ENCODE results near the gene DUSP5.

Gene DUSP5

GRCh38 chr10:110490640-110491039 lies 7.1 kb upstream of the DUSP5 start:
- TF ChIP-seq FOXP2 (optimal IDR thresholded peaks at IDR 0.05; ENCODE audit: borderline replicate concordance, extremely low read depth, extremely low read length, insufficient read depth), result no peak
- no peak for TF ChIP-seq POLR2AphosphoS5 (IDR thresholded peaks at IDR 0.05; ENCODE audit: low read depth, low read length)

GRCh38 chr10:110491346-110491745 lies 6.4 kb upstream of the DUSP5 start:
- TF ChIP-seq POLR2AphosphoS5 (IDR thresholded peaks at IDR 0.05; ENCODE audit: low read depth, low read length) (no peak), TAF1 (IDR thresholded peaks at IDR 0.05; ENCODE audit: borderline replicate concordance, insufficient read depth, low read length) (no peak), FOXP2 (optimal IDR thresholded peaks at IDR 0.05; ENCODE audit: borderline replicate concordance, extremely low read depth, extremely low read length, insufficient read depth) (no peak), SIN3A (IDR thresholded peaks at IDR 0.05; ENCODE audit: borderline replicate concordance, insufficient read depth, low read length) (no peak), REST (IDR thresholded peaks at IDR 0.05; ENCODE audit: insufficient read depth in 1 of 2, low read depth in 2 of 2, low read length in 2 of 2) (no peak)

GRCh38 chr10:110492069-110492822 lies 5.5 kb upstream of the DUSP5 start:
- TF ChIP-seq REST (IDR thresholded peaks at IDR 0.05; ENCODE audit: insufficient read depth in 1 of 2, low read depth in 2 of 2, low read length in 2 of 2) (no peak), SIN3A (IDR thresholded peaks at IDR 0.05; ENCODE audit: borderline replicate concordance, insufficient read depth, low read length) (no peak), POLR2AphosphoS5 (IDR thresholded peaks at IDR 0.05; ENCODE audit: low read depth, low read length) (no peak), FOXP2 (optimal IDR thresholded peaks at IDR 0.05; ENCODE audit: borderline replicate concordance, extremely low read depth, extremely low read length, insufficient read depth) (no peak), TAF1 (IDR thresholded peaks at IDR 0.05; ENCODE audit: borderline replicate concordance, insufficient read depth, low read length) (no peak)

- TF ChIP-seq TAF1 (IDR thresholded peaks at IDR 0.05; ENCODE audit: borderline replicate concordance, insufficient read depth, low read length) (no peak), REST (IDR thresholded peaks at IDR 0.05; ENCODE audit: insufficient read depth in 1 of 2, low read depth in 2 of 2, low read length in 2 of 2) (no peak)
Observed at GRCh38 chr10:110493832-110494426, 3.8 kb upstream of the DUSP5 start.

- no peak for TF ChIP-seq REST (IDR thresholded peaks at IDR 0.05; ENCODE audit: insufficient read depth in 1 of 2, low read depth in 2 of 2, low read length in 2 of 2)
- TF ChIP-seq POLR2AphosphoS5 (IDR thresholded peaks at IDR 0.05; ENCODE audit: low read depth, low read length), result no peak
- TF ChIP-seq SIN3A (IDR thresholded peaks at IDR 0.05; ENCODE audit: borderline replicate concordance, insufficient read depth, low read length), result no peak
- TF ChIP-seq FOXP2 (optimal IDR thresholded peaks at IDR 0.05; ENCODE audit: borderline replicate concordance, extremely low read depth, extremely low read length, insufficient read depth), result no peak
- TF ChIP-seq TAF1 (IDR thresholded peaks at IDR 0.05; ENCODE audit: borderline replicate concordance, insufficient read depth, low read length), result no peak
Observed at GRCh38 chr10:110494532-110494931, 3.2 kb upstream of the DUSP5 start.
